Astrocyte (in vitro differentiated cells and primary cell): ENCODE data around the gene DOCK10. TPM values are rescaled to one million over a fixed set of nuclear protein-coding genes. Genes with fewer than 3 reads are reported as not detected.

Experiments
- DNase-seq: peaks from one replicate; pipeline ENCODE4 v3.0.0-alpha.2; 2010; ENCODE audit warnings: low read depth
- FAIRE-seq: peaks from 2 replicates; lab custom pipeline; 2011; peaks lifted over from hg19 to GRCh38; lab: Jason Lieb, UNC
- H2AFZ ChIP-seq: 2 replicates; pipeline ENCODE4 v1.6.0; 2012; ENCODE audit warnings: low read depth, low read length, inconsistent platforms
- H3K27ac ChIP-seq: 2 replicates; pipeline ENCODE4 v1.5.1; 2011; ENCODE audit warnings: low read depth, low read length, inconsistent platforms
- H3K27me3 ChIP-seq: 2 replicates; pipeline ENCODE4 v1.6.0; 2011; ENCODE audit warnings: low read length, inconsistent platforms; ENCODE audit not compliant: insufficient read depth
- H3K36me3 ChIP-seq: 2 replicates; pipeline ENCODE4 v1.5.1; 2011; ENCODE audit warnings: low read length, inconsistent platforms; ENCODE audit not compliant: insufficient read depth
- H3K4me1 ChIP-seq: 2 replicates; pipeline ENCODE4 v1.5.1; 2011; ENCODE audit warnings: low read length, inconsistent platforms; ENCODE audit not compliant: insufficient read depth
- H3K4me2 ChIP-seq: 2 replicates; pipeline ENCODE4 v1.6.0; 2012; ENCODE audit warnings: low read length, inconsistent platforms
- H3K4me3 ChIP-seq: 2 replicates; pipeline ENCODE4 v1.5.1; 2011; ENCODE audit warnings: low read depth, mild to moderate bottlenecking, low read length, inconsistent platforms; ENCODE audit not compliant: insufficient read depth
- H3K79me2 ChIP-seq: 2 replicates; pipeline ENCODE4 v1.6.0; 2012; ENCODE audit warnings: mild to moderate bottlenecking, low read length, inconsistent platforms; ENCODE audit not compliant: insufficient read depth
- H3K9ac ChIP-seq: 2 replicates; pipeline ENCODE4 v1.6.0; 2012; ENCODE audit warnings: mild to moderate bottlenecking, low read length, inconsistent platforms
- H3K9me3 ChIP-seq: 2 replicates; pipeline ENCODE4 v1.5.1; 2012; ENCODE audit warnings: low read depth, mild to moderate bottlenecking, low read length, inconsistent platforms; ENCODE audit not compliant: insufficient read depth
- H4K20me1 ChIP-seq: 2 replicates; pipeline ENCODE4 v1.6.0; 2012; ENCODE audit warnings: low read length, inconsistent platforms; ENCODE audit not compliant: insufficient read depth
- H3K27ac Mint-ChIP-seq: one replicate; pipeline ENCODE4 v1.8.0; 2021; ENCODE audit warnings: mild to moderate bottlenecking, mixed read lengths; ENCODE audit not compliant: unreplicated experiment
- H3K27me3 Mint-ChIP-seq: one replicate; pipeline ENCODE4 v1.8.0; 2021; ENCODE audit warnings: low read depth, mixed read lengths; ENCODE audit not compliant: unreplicated experiment
- H3K36me3 Mint-ChIP-seq: one replicate; pipeline ENCODE4 v1.8.0; 2021; ENCODE audit warnings: low read depth, mixed read lengths; ENCODE audit not compliant: unreplicated experiment
- H3K4me1 Mint-ChIP-seq: one replicate; pipeline ENCODE4 v1.8.0; 2021; ENCODE audit warnings: low read depth, mixed read lengths; ENCODE audit not compliant: unreplicated experiment
- H3K4me3 Mint-ChIP-seq: one replicate; pipeline ENCODE4 v1.8.0; 2021; ENCODE audit warnings: mild to moderate bottlenecking, moderate library complexity, mixed read lengths; ENCODE audit not compliant: unreplicated experiment
- H3K9me3 Mint-ChIP-seq: one replicate; pipeline ENCODE4 v1.8.0; 2021; ENCODE audit warnings: mild to moderate bottlenecking, mixed read lengths; ENCODE audit not compliant: unreplicated experiment
- CTCF ChIP-seq: IDR thresholded peaks from 2 replicates; pipeline ENCODE4 v1.5.1; 2011; ENCODE audit warnings: low read depth, mild to moderate bottlenecking, inconsistent platforms, low read length, moderate library complexity; ENCODE audit not compliant: insufficient read depth
- EZH2 ChIP-seq: IDR thresholded peaks from 2 replicates; pipeline ENCODE4 v1.6.1; 2012; ENCODE audit warnings: mild to moderate bottlenecking, low read length, inconsistent platforms; ENCODE audit not compliant: insufficient read depth
- total RNA-seq: library from RNA; stranded (reverse); gene quantifications from 2 replicates; pipeline ENCODE4 v1.2.1, GENCODE V29; 2021

Gene DOCK10
- total RNA-seq, 1 donor from 2014 or later, result 7.7 TPM

DNA sequence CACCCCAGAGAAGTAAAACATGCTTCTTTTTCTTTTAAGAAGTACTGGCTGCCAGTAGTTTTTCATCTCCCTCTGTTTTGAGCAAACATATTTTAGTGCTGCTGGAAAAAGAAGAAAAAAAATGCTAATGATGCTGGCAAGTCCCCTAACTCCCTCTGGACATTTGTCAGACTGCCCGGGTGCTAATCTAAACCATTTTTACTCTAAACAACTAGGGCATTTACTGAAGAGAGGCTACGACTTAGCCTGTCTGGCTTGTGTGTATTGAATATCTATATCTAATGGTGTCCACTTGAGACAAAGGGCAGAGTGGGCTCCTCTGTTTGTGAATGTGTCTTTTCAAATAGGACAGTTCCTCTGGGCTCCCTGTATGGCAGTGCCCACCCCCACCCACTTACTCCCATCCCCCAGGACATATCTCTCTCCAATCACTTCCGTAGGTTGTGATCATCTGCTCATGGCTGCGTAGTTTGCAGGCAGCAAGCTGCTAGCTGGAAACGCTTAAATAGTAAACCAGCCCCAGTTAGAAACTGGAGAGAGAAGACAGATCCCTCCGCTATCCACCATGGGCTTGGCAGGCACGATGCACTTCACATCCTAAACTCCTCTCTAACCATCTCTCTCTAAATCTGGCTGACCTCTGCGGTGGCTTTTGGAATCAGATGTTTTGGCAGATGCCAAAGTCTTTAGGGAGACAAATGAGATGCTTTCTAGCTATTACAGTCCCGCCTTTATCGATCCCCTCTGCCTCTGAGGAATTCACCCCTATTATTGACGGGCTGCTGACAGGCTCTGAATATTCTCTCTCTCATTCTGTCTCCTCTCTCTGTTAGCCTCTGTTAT lies 58.3 kb downstream of the DOCK10 start:
- Histone ChIP-seq H2AFZ (peak overlapping the region; percentile 43), H3K27me3 (no peaks in the 10 kb centered on the region), H3K4me2 (peak overlapping the region; percentile 81), H4K20me1 (peaks cover 14% of the 10 kb centered on the region), H3K9me3 (no peaks in the 10 kb centered on the region), H3K36me3 (no peaks in the 10 kb centered on the region), H3K79me2 (peaks cover 3% of the 10 kb centered on the region), H3K4me3 (peak overlapping the region; percentile 25), H3K9ac (peak overlapping the region; percentile 50), H3K4me1 (peaks cover 25% of the 10 kb centered on the region), H3K27ac (peak overlapping the region; percentile 52)
- Mint-ChIP-seq H3K9me3 (no peaks in the 10 kb centered on the region), H3K27me3 (peaks cover 2% of the 10 kb centered on the region), H3K27ac (no peak overlapping the region), H3K4me3 (no peak overlapping the region), H3K4me1 (peaks cover 7% of the 10 kb centered on the region), H3K36me3 (peaks cover 2% of the 10 kb centered on the region)
- DNase-seq, result peak; percentile 47
- TF ChIP-seq EZH2, result no peak
- no peak for TF ChIP-seq CTCF
- no peak for FAIRE-seq

DNA sequence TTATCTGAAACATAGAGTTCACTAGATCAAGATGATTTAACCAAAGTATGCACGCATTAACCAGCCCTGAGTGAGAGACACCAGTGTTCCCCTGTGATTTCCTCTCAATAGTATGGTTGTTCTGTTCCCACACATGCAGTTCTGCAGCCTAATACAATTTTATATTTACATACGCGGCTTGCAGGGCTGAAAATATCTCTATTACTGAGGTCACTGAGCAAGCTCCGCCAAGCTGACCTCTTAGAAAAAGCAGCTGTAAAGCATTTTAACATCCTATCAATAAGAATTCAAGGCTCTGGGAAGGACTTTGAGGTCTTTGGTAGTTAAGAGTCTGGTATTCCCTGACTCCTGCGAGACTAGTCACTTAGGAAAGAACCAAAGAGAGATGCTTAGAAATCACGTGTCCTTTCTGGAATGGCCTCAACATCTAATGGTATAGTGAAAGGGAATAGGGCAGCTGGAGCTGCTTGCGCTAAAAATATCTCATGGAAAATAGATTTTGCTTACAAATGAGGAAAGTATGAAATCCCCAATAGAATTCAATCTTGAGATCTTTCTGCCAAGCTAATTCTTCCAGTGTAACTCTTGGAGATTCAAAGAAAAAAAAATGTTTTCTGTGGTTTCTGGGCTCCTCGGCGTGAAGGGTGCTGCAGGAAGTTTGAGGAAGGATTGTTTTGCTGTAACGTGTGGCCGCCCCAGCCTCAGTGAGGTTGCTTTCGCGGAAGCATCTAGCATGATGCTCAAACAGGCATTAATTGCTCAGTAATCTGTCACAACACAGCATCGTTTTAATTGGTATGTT lies 59.2 kb downstream of the DOCK10 start:
- Histone ChIP-seq H4K20me1 (peaks cover 9% of the 10 kb centered on the region), H3K79me2 (peaks cover 3% of the 10 kb centered on the region), H2AFZ (peak overlapping the region; percentile 43), H3K36me3 (no peaks in the 10 kb centered on the region), H3K4me3 (peak overlapping the region; percentile 25), H3K4me1 (peaks cover 25% of the 10 kb centered on the region), H3K4me2 (peak overlapping the region; percentile 81), H3K27me3 (no peaks in the 10 kb centered on the region), H3K9me3 (no peaks in the 10 kb centered on the region), H3K27ac (peak overlapping the region; percentile 52), H3K9ac (peak overlapping the region; percentile 50)
- DNase-seq (peak; percentile 80), FAIRE-seq (peak; percentile 97)
- peaks cover 7% of the 10 kb centered on the region for H3K4me1 Mint-ChIP-seq
- H3K27me3 Mint-ChIP-seq, result no peaks in the 10 kb centered on the region
- no peaks in the 10 kb centered on the region for H3K9me3 Mint-ChIP-seq
- H3K4me3 Mint-ChIP-seq, result no peak overlapping the region
- no peak for TF ChIP-seq EZH2
- no peak for TF ChIP-seq CTCF
- peaks cover 2% of the 10 kb centered on the region for H3K36me3 Mint-ChIP-seq
- H3K27ac Mint-ChIP-seq, result no peak overlapping the region
